ENCODE measurements around the gene TENT4A. TPM values are rescaled to one million over a fixed set of nuclear protein-coding genes. Genes with fewer than 3 reads are reported as not detected.

The TENT4A gene
- total RNA-seq, 1 experiment from 2014 or later = 32.3 TPM

DNA sequence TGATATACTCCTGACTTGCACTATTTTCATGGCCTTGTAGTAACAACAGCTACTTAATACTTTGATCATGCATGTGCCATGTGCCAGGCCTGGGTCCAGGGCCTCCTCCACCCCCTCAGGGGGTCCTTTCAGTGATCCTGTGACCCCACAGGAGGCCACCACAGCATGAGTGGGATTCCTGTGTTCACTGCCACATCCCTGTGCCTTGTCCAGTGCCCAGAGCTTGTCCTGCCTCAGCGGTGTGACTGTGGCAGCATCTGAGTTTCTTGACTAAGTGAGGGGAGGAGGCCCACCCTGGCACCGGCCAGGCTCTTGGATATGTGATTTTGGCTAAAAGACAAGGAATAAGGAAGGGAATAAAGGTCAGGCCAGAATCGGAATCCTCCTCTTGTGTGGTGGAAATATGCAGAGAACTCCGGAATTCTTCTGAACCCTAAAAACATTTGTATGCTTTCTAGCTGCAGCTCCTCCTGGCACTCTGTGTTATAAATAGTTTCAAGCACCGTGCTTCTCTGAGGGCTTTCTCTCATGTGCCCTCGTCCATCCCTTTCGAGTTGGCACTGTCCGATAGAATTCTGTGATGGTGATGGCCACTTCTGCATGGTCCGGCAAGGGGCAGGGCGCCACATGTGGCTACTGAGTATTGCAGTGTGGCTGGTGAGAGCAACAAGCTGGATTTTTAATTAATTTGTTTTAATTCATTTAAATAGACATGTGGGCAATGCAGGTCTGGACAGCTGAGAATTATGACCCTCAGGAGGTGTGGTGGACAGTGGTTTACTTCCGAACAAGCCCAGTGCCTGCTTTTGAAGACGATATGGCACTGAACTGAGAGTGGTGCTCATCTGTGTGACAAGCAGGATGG is 31.8 kb downstream of the TENT4A start:
- intact Hi-C loops (cut with micrococcal nuclease; ENCODE audit: unreplicated experiment) = loop anchor here (1.0 to 2.0 kb wide), 2 partner anchors 32 to 112 kb away; partner anchors contain the start of genes NSUN2, SRD5A1 and TENT4A
- Histone ChIP-seq H3K27me3 (replicated peaks; ENCODE audit: control insufficient read depth, insufficient read depth, low read length) (no peaks in the 10 kb centered on the region), H3K4me1 (no peaks in the 10 kb centered on the region), H3K4me3 (ENCODE audit: low read depth, low read length) (no peak overlapping the region), H3K9me3 (no peaks in the 10 kb centered on the region), H3K36me3 (ENCODE audit: control insufficient read depth, insufficient read depth, low read length) (peaks cover 1% of the 10 kb centered on the region)
- BruUV-seq (replicated peaks) = no TSS peak
- no peak for DNase-seq
- no peak overlapping the region for H3K4me3 Mint-ChIP-seq (ENCODE audit: unreplicated experiment)
- CTCF ChIA-PET = interaction anchor here (0.6 kb wide), 1 partner anchor 22 kb away, joined by 3 read pairs; no protein-coding TSS in a partner anchor
- H3K36me3 Mint-ChIP-seq (ENCODE audit: insufficient read depth, unreplicated experiment) = peaks cover 55% of the 10 kb centered on the region
- TF ChIP-seq, protein P1, sequence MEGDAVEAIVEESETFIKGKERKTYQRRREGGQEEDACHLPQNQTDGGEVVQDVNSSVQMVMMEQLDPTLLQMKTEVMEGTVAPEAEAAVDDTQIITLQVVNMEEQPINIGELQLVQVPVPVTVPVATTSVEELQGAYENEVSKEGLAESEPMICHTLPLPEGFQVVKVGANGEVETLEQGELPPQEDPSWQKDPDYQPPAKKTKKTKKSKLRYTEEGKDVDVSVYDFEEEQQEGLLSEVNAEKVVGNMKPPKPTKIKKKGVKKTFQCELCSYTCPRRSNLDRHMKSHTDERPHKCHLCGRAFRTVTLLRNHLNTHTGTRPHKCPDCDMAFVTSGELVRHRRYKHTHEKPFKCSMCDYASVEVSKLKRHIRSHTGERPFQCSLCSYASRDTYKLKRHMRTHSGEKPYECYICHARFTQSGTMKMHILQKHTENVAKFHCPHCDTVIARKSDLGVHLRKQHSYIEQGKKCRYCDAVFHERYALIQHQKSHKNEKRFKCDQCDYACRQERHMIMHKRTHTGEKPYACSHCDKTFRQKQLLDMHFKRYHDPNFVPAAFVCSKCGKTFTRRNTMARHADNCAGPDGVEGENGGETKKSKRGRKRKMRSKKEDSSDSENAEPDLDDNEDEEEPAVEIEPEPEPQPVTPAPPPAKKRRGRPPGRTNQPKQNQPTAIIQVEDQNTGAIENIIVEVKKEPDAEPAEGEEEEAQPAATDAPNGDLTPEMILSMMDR (IDR thresholded peaks at IDR 0.05; ENCODE audit: insufficient read depth in 1 of 2, low read depth in 1 of 2, low read length in 1 of 2, severe bottlenecking in 1 of 2, unreplicated experiment in 1 of 2) = no peak
- no peaks in the 10 kb centered on the region for H3K9me3 Mint-ChIP-seq (ENCODE audit: unreplicated experiment)
- no peaks in the 10 kb centered on the region for H3K27me3 Mint-ChIP-seq (ENCODE audit: insufficient read depth, unreplicated experiment)
- POLR2A ChIA-PET = no interaction called here
- no peaks in the 10 kb centered on the region for H3K4me1 Mint-ChIP-seq (ENCODE audit: low read depth, unreplicated experiment)
- H3K27ac Mint-ChIP-seq (ENCODE audit: unreplicated experiment) = no peak overlapping the region

DNA sequence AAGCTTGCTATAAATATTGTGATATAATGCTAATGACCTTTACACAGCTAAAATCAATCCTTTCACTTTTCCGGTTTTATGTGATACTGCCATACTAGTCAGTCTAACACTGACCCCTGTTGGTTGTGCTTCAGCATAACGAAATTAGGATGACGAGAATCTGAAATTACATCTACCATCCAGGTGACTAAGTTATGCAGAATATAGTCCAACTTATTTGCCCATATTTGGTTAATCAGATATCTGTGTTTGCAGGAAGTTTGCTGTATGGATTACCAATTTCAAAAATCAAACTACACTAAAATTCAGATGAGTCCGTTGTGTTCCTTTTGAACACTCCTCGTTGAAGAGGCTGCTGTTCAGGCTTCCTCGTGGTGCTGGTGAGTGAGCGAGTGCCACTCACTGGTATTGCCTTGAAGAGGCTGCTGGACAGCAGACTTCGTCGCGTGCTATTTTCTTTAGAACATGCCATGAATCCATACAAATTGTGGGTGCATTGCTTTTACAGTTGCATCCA is 32.5 kb downstream of the TENT4A start:
- Mint-ChIP-seq H3K27me3 (ENCODE audit: insufficient read depth, unreplicated experiment) (no peaks in the 10 kb centered on the region), H3K9me3 (ENCODE audit: unreplicated experiment) (no peaks in the 10 kb centered on the region), H3K4me1 (ENCODE audit: low read depth, unreplicated experiment) (no peaks in the 10 kb centered on the region), H3K27ac (ENCODE audit: unreplicated experiment) (no peak overlapping the region), H3K36me3 (ENCODE audit: insufficient read depth, unreplicated experiment) (peaks cover 60% of the 10 kb centered on the region), H3K4me3 (ENCODE audit: unreplicated experiment) (no peak overlapping the region)
- Histone ChIP-seq H3K36me3 (ENCODE audit: control insufficient read depth, insufficient read depth, low read length) (peaks cover 2% of the 10 kb centered on the region), H3K27me3 (replicated peaks; ENCODE audit: control insufficient read depth, insufficient read depth, low read length) (no peaks in the 10 kb centered on the region), H3K4me3 (ENCODE audit: low read depth, low read length) (no peak overlapping the region), H3K4me1 (no peaks in the 10 kb centered on the region), H3K9me3 (no peaks in the 10 kb centered on the region)
- TF ChIP-seq, protein P1 (IDR thresholded peaks at IDR 0.05; ENCODE audit: insufficient read depth in 1 of 2, low read depth in 1 of 2, low read length in 1 of 2, severe bottlenecking in 1 of 2, unreplicated experiment in 1 of 2) = peak; percentile 43 to 81
- peak in 1 of 2 experiments; percentile 35 for DNase-seq
- CTCF ChIA-PET = interaction anchor here (0.6 kb wide), 1 partner anchor 21 kb away, joined by 3 read pairs; no protein-coding TSS in a partner anchor
- BruUV-seq (replicated peaks) = no TSS peak
- intact Hi-C loops (cut with micrococcal nuclease; ENCODE audit: unreplicated experiment) = loop anchor here (1.0 to 2.0 kb wide), 2 partner anchors 33 to 112 kb away; partner anchors contain the start of genes NSUN2, SRD5A1 and TENT4A
- POLR2A ChIA-PET = no interaction called here

DNA sequence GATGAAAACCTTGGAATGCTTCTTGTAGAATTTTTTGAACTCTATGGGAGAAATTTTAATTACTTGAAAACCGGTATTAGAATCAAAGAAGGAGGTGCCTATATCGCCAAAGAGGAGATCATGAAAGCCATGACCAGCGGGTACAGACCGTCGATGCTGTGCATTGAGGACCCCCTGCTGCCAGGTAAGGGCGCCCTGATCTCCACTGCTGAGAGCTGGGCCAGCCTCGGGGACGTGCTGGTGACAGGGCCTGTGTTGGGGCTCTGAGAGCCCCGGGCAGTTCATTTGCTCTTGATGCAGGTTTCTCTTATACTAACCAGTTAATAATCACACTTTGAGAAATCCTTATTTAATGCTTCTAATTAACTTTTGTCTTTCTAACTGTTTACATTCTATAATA is 33.0 kb downstream of the TENT4A start:
- H3K9me3 ChIP-seq = no peaks in the 10 kb centered on the region
- BruUV-seq (replicated peaks) = no TSS peak
- CTCF ChIA-PET = no interaction called here
- H3K27me3 ChIP-seq (replicated peaks; ENCODE audit: control insufficient read depth, insufficient read depth, low read length) = no peaks in the 10 kb centered on the region
- H3K36me3 ChIP-seq (ENCODE audit: control insufficient read depth, insufficient read depth, low read length) = peaks cover 2% of the 10 kb centered on the region
- no peak overlapping the region for H3K4me3 ChIP-seq (ENCODE audit: low read depth, low read length)
- peaks cover 61% of the 10 kb centered on the region for H3K36me3 Mint-ChIP-seq (ENCODE audit: insufficient read depth, unreplicated experiment)
- no peak for DNase-seq
- H3K27me3 Mint-ChIP-seq (ENCODE audit: insufficient read depth, unreplicated experiment) = no peaks in the 10 kb centered on the region
- H3K9me3 Mint-ChIP-seq (ENCODE audit: unreplicated experiment) = no peaks in the 10 kb centered on the region
- intact Hi-C loops (cut with micrococcal nuclease; ENCODE audit: unreplicated experiment) = no loop called here
- TF ChIP-seq, protein P1 (IDR thresholded peaks at IDR 0.05; ENCODE audit: insufficient read depth in 1 of 2, low read depth in 1 of 2, low read length in 1 of 2, severe bottlenecking in 1 of 2, unreplicated experiment in 1 of 2) = no peak
- no peak overlapping the region for H3K4me3 Mint-ChIP-seq (ENCODE audit: unreplicated experiment)
- no peaks in the 10 kb centered on the region for H3K4me1 Mint-ChIP-seq (ENCODE audit: low read depth, unreplicated experiment)
- H3K27ac Mint-ChIP-seq (ENCODE audit: unreplicated experiment) = no peak overlapping the region
- POLR2A ChIA-PET = no interaction called here
- no peaks in the 10 kb centered on the region for H3K4me1 ChIP-seq

Data from Caco-2 (cell line).